GM21825 (cell line): Measurements from ENCODE around the gene PDXK.
A peak's percentile ranks its signal among the peaks of the same experiment; 100 is the strongest.

Source experiments
- ATAC-seq: cut with Tn5 transposase; IDR thresholded peaks from one replicate; pipeline ENCODE4 v1.9.1; 2021; ENCODE audit warnings: mild to moderate bottlenecking, moderate library complexity; ENCODE audit not compliant: unreplicated experiment

Gene PDXK

DNA sequence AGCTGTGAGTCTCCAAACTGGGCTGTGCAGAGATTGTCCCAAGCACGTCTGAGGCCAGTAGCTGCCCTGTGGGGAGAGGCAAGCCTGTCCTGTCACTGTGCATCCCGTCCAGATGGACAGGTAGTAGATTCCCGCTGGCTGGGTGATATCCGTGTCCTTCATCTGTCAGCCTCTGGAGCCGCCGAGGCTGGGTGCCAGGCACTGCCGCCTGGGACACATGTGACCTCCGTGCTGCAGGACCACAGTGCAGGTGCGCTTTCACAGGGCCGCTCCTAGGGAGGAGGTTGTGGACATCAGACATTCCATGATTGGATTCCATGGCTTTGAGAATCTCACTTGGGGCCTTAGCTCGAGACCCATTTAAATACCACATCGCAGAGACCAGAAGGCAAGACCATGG lies 4.7 kb downstream of the PDXK start:
- ATAC-seq, result no peak

GRCh38 chr21:43726686-43727518 lies 8.0 kb downstream of the PDXK start:
- no peak for ATAC-seq

DNA sequence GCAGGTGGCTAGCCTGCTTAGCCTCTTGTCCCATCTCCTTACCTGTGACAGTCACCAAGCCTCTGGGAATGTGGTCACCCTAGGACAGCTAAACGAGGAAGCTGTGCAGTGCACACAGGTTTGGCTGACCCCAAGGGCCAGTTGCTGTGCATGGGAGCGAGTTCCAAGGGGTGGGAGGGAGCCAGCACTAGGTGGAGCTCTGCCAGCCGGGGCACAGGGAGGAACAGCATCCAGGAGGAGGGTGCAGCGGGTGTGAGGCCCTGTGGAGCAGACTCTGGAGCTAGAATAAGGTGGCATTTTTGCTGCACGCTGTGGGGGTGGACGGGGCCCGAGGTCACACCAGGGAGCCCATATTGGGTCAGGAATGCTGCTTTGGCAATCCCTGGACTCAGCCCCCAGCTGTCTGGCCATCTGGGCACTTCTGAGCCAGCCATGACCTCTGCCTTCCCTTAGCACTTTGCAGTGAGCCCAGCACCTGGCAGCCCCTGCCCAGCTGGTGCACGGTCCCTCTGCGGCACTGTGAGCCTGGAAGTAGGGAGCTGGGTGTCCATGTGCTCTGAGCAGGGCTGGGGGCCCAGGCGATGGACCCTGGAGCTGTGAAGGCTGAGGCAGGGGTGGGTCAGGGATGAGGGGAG lies 8.7 kb downstream of the PDXK start:
- no peak for ATAC-seq

GRCh38 chr21:43728154-43728466 lies 9.2 kb downstream of the PDXK start:
- ATAC-seq, result peak; percentile 2

DNA sequence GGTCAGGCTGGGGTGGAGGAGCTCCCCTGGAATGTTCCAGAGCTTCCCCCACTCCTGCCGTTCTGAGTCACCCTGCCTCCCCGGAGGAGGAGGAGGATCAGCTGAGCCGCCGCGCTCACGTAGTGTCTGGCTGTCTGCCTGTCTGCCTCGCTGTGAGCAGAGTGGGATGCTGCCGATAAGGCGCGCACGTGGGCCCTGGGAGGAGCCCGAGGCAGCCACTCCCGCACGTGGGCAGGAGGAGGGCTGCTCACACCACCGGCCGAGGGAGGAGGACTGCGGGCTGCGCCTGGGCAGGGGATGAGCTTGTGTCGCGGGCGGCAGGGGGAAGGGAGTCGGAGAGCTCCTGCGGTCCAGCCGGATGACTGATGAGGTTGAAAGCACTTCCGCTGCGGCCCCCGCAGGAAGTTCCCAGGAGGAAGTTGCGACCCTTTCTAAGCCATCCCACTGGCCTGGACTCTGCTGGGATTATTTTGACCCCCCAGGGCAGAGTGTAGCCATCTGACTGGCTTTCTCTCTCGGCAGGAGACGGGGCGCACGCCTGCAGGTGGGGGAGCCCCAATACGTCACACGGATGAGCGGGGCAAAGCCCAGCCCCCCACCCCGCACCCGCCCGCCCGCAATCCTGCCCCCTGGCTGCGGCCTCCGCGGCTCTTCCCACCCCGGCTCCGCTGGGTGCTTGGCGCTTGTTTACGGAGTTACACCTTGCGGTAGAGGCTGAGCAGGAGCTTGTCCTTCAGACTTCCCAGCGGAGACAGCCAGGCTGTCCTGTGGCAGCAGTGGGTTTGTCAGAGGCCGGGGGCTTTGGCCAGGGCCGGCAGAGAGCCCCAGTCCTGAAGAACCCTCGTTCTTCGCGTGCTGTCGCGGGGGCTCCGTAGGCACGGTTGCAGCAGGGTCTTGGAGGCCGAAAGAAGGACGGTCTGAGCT lies 9.8 kb downstream of the PDXK start:
- ATAC-seq, result peak; percentile 55

GRCh38 chr21:43731476-43731875 lies 12.5 kb downstream of the PDXK start:
- ATAC-seq, result no peak

DNA sequence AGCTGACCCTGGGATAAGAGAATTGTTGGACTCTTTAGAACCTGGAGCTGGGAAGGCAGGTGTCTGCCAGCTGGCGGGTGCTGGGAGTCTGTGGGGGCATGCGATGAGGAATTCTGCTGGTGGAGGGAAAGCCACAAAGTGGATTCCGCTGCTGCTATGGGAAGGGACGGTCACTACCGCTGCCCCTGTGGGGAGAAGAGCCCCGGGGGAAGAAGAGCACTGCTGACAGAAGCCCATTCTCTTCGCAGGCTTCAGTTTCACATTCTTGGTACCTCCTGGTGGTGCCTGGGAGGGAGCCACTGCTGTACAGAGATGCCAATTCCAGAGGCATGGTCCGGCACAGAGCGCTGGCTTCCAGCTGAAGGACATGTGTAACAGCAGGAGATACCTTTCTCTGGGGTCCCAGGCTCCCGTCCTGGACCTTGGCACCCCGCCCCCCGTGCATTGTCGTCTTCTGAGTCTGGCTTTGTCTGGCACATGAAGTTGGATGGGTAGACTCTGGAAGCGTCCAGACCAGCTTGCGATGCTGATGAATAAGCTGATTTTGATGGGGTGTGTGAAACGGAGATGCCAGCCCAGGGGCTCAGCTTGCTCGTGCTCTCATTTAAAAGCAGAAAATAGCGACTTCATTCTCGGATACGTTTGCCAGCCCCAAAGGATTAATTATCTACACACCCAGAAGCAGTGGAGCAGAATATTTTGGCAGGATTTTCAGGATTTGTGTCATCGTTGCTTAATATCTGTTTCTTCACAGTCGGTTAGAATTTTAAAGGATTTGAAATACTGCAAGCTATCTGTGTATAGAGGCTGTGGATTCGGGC lies 13.2 kb downstream of the PDXK start:
- ATAC-seq, result no peak

GRCh38 chr21:43733060-43733459 lies 14.1 kb downstream of the PDXK start:
- ATAC-seq, result no peak

DNA sequence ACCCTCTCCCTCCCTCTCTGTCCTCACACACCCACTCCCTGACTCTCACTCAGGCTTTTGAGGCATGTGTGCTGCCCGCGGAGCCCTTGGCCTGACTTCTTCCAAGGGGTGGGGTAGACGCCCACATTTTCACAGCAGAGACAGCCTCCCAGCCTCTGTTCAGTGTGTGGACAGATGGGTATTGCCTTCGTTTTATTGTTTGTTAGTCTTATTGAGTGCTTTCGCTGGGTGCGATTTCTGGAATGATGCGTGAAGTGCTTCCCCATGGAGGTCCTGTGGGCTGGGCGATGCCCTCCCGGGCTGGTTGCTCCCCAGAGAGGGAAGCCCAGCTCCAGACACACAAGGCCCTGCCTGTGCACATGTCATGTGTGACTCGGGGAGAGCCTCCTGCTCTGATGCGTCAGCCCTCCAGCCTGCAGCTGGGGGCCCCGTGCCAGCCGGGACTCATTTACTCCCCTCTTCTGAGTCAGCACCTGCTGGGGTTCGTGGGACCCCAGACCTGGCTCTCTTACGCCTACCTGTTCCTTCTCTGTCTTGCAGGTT lies 14.7 kb downstream of the PDXK start:
- no peak for ATAC-seq

DNA sequence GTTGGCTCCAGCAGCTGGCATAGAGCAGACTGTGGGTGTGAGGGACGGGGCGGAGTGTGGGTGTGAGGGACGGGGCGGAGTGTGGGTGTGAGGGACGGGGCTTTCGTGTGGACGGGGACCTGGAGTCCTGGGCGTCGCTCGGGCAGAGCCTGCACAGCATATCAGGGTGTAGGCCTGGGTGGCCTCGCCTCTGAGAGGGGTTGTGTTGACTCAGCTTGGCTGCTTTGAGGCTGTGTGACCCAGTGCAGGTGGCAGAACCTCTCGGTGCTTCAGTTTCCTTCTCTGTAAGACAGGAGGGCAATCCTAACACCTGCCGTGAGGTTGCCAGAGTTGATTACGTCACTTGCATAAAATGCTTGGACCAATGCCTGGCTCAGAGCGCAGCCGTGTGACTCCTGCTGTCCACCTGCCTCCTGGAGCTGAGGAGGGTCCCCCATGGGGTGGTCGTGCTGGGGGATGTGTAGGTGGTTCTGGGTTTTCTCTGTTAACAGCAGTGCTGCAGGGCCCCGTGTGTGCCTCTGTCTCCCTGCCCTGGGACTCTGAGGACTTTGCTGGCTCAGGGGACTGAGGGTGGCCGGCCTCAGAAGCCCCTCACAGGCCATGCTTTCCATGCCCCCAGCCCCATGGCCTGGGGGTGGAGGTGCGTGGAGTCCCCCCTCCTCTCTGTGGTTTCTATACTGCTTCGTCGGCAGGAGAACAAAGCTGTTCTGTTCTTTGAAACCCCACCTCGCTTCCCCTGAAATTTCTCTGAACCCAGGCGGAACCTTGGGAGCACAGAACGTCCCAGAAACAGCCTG lies 15.4 kb downstream of the PDXK start:
- ATAC-seq, result no peak

- ATAC-seq, result no peak
Measured at GRCh38 chr21:43734928-43735229, 15.9 kb downstream of the PDXK start.

- ATAC-seq, result no peak
Measured at GRCh38 chr21:43735236-43736091, 16.5 kb downstream of the PDXK start.

- ATAC-seq, result no peak
Measured at GRCh38 chr21:43736224-43736883, 17.4 kb downstream of the PDXK start.

DNA sequence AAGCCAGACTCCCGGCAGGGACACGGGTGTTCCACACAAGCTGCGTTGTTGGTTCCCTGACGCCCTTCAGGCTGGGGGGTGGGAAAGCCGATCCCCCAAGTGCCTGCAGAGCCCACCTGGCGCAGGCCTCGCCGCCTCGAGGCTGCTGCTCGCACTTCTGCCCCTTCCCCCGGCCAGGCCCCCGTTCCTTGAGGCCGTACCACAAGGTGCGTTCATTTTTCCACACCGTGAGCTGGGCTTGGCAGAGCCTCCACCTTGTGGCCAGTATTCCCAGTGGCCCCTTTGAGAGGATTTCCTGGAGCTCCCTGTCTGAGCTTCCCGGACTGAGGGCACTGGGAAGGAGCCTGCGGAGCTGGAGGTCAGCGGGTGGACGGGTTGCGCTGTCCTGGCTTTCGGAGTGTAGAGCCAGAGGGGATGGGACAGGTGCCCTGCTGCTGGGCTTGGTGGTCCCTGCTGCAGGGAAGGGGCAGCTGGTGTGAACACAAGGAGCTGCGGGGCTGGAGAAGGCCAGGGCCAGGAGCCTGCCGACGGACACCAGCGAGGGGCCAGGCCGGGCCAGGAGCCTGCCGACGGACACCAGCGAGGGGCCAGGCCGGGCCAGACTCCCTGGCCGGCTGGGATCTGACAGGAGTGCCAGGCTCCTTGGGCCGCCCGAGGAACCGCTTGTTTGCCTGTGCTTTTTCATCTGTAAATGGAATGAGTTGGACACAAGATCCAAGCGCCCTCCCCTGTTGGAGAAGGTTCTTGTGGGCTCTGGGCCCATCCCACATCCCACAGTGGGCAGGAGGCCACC lies 18.4 kb downstream of the PDXK start:
- ATAC-seq, result no peak

- no peak for ATAC-seq
Measured at GRCh38 chr21:43739621-43740435, 20.9 kb downstream of the PDXK start.

- no peak for ATAC-seq
Measured at GRCh38 chr21:43740497-43741156, 21.7 kb downstream of the PDXK start.
